HG02610 (cell line): Measurements from ENCODE around the gene NCR1.
"Not testable (repeated sequence)": the region's sequence is repeated elsewhere in the genome, so short reads cannot be mapped to it uniquely, and the experiment has no call there.

Experiments
- ATAC-seq: cut with Tn5 transposase; IDR thresholded peaks from one replicate; pipeline ENCODE4 v1.9.1; 2021; ENCODE audit warnings: mild to moderate bottlenecking, moderate library complexity; ENCODE audit not compliant: unreplicated experiment

The NCR1 gene

GRCh38 chr19:54906819-54907218 lies 871 bp downstream of the NCR1 start:
- ATAC-seq, result no peak

GRCh38 chr19:54907899-54908298 lies 2.0 kb downstream of the NCR1 start:
- ATAC-seq, result not testable (repeated sequence)

- ATAC-seq, result no peak
Measured at GRCh38 chr19:54916822-54917221, 10.9 kb downstream of the NCR1 start.

- no peak for ATAC-seq
Measured at GRCh38 chr19:54918499-54918898, 12.6 kb downstream of the NCR1 start.

- ATAC-seq, result not testable (repeated sequence)
Measured at GRCh38 chr19:54919646-54920563, 14.0 kb downstream of the NCR1 start.

GRCh38 chr19:54921082-54921481 lies 15.1 kb downstream of the NCR1 start:
- no peak for ATAC-seq

- ATAC-seq, result no peak
Measured at GRCh38 chr19:54923276-54923675, 17.3 kb downstream of the NCR1 start.

GRCh38 chr19:54928299-54928698 lies 22.4 kb downstream of the NCR1 start:
- no peak for ATAC-seq

GRCh38 chr19:54937926-54938325 lies 32.0 kb downstream of the NCR1 start:
- peak; percentile 38 for ATAC-seq

- ATAC-seq, result no peak
Measured at GRCh38 chr19:54938906-54939305, 33.0 kb downstream of the NCR1 start.

- ATAC-seq, result not testable (repeated sequence)
Measured at GRCh38 chr19:54939538-54939937, 33.6 kb downstream of the NCR1 start.

GRCh38 chr19:54943772-54944361 lies 37.9 kb downstream of the NCR1 start:
- ATAC-seq, result not testable (repeated sequence)

GRCh38 chr19:54947381-54947780 lies 41.4 kb downstream of the NCR1 start, which contains the start of gene NLRP7:
Gene NLRP7 (minus strand): TSS chr19:54947530.
- ATAC-seq, result no peak

- no peak for ATAC-seq
Measured at GRCh38 chr19:54949412-54949811, 43.5 kb downstream of the NCR1 start.

- not testable (repeated sequence) for ATAC-seq
Measured at GRCh38 chr19:54950580-54950979, 44.6 kb downstream of the NCR1 start.

GRCh38 chr19:54952591-54953344 lies 46.8 kb downstream of the NCR1 start:
- no peak for ATAC-seq

GRCh38 chr19:54953345-54953713 lies 47.4 kb downstream of the NCR1 start:
- not testable (repeated sequence) for ATAC-seq

GRCh38 chr19:54955376-54955775 lies 49.4 kb downstream of the NCR1 start:
- ATAC-seq, result no peak

- ATAC-seq, result no peak
Measured at GRCh38 chr19:54959840-54960239, 53.9 kb downstream of the NCR1 start.
